HUES48 (cell line): ENCODE results near the gene BICC1.
"Not testable (repeated sequence)": the region's sequence is repeated elsewhere in the genome, so short reads cannot be mapped to it uniquely, and the experiment has no call there.

Experiments used
- H3K27ac ChIP-seq: one replicate; pipeline ENCODE4 v1.7.0; 2013; ENCODE audit warnings: low read depth, low read length, inconsistent platforms
- H3K27me3 ChIP-seq: 2 replicates; pipeline ENCODE4 v1.6.1; 2013; ENCODE audit warnings: mild to moderate bottlenecking, low read length; ENCODE audit not compliant: control insufficient read depth, insufficient read depth
- H3K36me3 ChIP-seq: 2 replicates; pipeline ENCODE4 v1.6.1; 2013; ENCODE audit warnings: low read length; ENCODE audit not compliant: control insufficient read depth, insufficient read depth
- H3K4me1 ChIP-seq: 2 replicates; pipeline ENCODE4 v1.6.1; 2013; ENCODE audit warnings: mild to moderate bottlenecking, low read length; ENCODE audit not compliant: control insufficient read depth, insufficient read depth
- H3K4me3 ChIP-seq: 2 replicates; pipeline ENCODE4 v1.5.1; 2013; ENCODE audit warnings: mild to moderate bottlenecking, low read depth, low read length
- H3K9ac ChIP-seq: 2 replicates; pipeline ENCODE4 v1.6.1; 2013; ENCODE audit warnings: mild to moderate bottlenecking, low read depth, low read length, moderate library complexity
- H3K9me3 ChIP-seq: 2 replicates; pipeline ENCODE4 v1.6.1; 2013; ENCODE audit warnings: low read length; ENCODE audit not compliant: control insufficient read depth, insufficient read depth

BICC1 gene

DNA sequence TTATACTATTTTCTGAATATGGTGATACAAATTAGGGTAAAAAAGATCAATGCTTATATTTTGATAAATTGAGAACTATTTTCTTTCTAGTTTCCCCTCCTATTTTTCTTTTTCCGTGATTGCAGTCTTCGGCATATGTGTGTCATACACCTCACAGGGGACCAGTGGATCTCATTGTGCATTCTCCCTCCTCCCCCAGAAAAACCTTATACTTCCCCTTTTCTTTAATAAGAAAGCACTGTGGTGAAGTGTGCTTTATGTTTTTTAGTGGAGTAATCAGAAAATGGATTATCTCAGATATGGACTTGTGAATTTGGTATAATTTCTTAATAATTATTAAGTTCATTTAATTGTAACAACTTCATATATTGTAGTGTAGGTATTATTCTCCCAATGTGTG, 72.8 kb downstream of the BICC1 start:
- no peaks in the 10 kb centered on the region for H3K4me1 ChIP-seq
- H3K27ac ChIP-seq, result no peak overlapping the region
- no peak overlapping the region for H3K9ac ChIP-seq

DNA sequence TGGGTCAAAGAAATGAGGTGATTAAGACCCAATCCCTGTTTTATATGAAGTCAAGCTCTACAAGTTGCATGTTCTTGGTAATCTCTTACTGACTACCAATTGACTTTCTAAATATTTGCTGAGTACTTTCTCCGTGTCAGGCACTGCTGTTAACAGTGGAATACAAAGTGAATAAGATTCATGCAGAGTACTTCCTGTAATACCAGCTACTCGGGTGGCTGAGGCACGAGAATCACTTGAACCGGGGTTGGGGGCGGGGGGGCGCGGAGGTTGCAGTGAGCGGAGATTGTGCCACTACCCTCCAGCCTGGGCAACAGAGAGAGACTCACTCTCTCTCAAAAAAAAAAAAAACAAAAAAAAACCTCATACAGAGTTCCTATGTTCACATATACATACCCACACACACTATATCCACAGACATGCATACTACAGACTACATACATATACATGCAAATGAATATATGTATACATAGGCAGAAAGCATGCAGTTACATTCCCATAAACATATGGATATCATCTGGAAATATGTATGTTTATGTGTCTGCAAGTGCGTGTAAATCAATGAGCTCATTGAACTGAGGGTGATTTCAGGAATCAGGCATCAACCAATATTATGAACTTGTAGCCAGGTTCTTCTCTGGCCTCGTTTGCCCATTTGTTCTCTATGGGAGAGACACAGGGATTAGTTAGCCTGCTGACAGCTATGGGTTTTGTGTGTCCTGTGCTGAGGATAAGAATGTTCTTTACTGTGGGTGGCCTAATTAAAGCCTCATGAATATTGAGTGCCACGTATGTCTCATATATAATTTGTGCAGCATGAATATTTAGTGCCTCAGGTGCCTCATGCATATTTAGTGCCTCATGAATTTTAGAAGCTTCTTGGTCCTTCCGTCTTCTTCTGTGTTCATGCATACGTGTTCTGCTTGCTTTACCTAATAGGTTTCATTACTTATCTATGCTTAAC, 73.9 kb downstream of the BICC1 start:
- H3K4me1 ChIP-seq, result no peaks in the 10 kb centered on the region

More for the DNA sequence above, 72.8 kb downstream of the BICC1 start:
- no peak overlapping the region for H3K4me3 ChIP-seq
- no peaks in the 10 kb centered on the region for H3K36me3 ChIP-seq
- H3K27me3 ChIP-seq, result no peaks in the 10 kb centered on the region
- no peaks in the 10 kb centered on the region for H3K9me3 ChIP-seq

GRCh38 chr10:58587676-58588075, 75.0 kb downstream of the BICC1 start:
- no peaks in the 10 kb centered on the region for H3K4me1 ChIP-seq
- H3K4me3 ChIP-seq, result no peak overlapping the region
- H3K27me3 ChIP-seq, result no peaks in the 10 kb centered on the region
- H3K9me3 ChIP-seq, result no peaks in the 10 kb centered on the region
- no peak overlapping the region for H3K27ac ChIP-seq
- H3K36me3 ChIP-seq, result no peaks in the 10 kb centered on the region
- H3K9ac ChIP-seq, result no peak overlapping the region

More for the DNA sequence above, 73.9 kb downstream of the BICC1 start:
- no peaks in the 10 kb centered on the region for H3K9me3 ChIP-seq
- H3K36me3 ChIP-seq, result no peaks in the 10 kb centered on the region
- H3K27ac ChIP-seq, result no peak overlapping the region
- H3K4me3 ChIP-seq, result no peak overlapping the region
- H3K27me3 ChIP-seq, result no peaks in the 10 kb centered on the region
- no peak overlapping the region for H3K9ac ChIP-seq

DNA sequence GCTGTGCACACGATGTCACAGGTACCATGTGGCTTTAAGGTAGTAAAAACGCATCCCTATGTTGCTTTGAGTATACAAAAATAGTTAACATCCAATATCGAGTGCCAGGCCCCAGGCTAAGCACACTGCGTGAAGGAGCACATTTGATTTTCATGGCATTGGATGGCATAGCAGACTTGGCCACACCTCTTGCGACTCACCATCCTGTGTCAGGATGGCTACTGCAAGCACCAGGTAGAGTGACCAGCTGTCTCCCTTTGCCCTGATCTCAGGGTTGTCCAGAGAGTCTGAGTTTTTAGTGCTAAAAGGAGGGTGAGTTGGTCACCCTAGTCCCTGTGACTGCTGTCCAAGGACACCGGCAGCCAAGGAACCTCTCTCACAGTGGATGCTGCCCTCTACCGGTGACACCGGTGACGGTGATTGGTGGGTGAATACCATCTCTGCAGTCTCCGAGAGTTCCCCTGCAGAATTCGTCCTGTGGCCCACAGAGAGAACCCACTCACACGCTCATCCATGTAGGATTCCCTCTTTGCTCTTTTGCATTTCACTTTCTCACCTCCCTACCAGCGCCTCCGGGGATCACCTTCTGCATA, 76.1 kb downstream of the BICC1 start:
- H3K4me1 ChIP-seq, result no peaks in the 10 kb centered on the region
- no peak overlapping the region for H3K4me3 ChIP-seq
- H3K27ac ChIP-seq, result no peak overlapping the region
- no peak overlapping the region for H3K9ac ChIP-seq
- no peaks in the 10 kb centered on the region for H3K9me3 ChIP-seq
- H3K27me3 ChIP-seq, result no peaks in the 10 kb centered on the region
- no peaks in the 10 kb centered on the region for H3K36me3 ChIP-seq

DNA sequence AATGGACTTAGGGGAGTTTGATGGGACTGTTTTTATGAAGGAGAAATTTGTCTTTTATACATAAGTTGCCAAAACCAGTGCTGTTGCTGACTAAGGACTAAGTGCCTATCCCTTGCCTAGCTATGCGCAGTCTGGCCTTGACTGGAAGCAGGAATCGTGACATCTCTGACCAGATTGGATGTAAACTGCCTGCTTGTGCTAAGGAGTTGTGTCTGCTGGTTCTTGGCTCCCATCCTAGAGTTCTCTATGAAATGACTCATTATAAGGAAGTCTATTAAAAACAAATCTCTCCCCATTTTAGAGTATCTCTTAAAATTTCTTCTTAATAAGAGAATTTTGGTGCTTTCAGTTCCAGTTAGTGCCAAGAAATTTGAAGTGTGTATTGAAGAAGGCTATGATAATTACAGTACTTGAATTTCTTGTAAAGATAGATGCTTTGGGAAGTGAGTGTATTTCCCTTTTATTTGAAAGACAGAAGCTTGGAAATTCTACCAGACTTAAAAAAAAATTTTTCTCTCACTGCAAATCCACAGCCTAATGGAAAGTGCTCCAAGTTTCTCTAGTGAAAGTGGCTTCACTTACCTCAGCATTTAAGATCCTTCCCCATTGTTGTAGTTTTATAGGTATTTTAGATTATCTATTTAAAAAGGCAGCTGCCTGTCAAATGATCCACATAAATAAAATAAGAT, 77.6 kb downstream of the BICC1 start:
- Histone ChIP-seq H3K9me3 (no peaks in the 10 kb centered on the region), H3K9ac (no peak overlapping the region), H3K27me3 (no peaks in the 10 kb centered on the region), H3K4me1 (no peaks in the 10 kb centered on the region), H3K27ac (no peak overlapping the region), H3K36me3 (no peaks in the 10 kb centered on the region), H3K4me3 (no peak overlapping the region)

- H3K27me3 ChIP-seq, result no peaks in the 10 kb centered on the region
- no peak overlapping the region for H3K9ac ChIP-seq
- no peaks in the 10 kb centered on the region for H3K4me1 ChIP-seq
- H3K4me3 ChIP-seq, result no peak overlapping the region
- H3K9me3 ChIP-seq, result no peaks in the 10 kb centered on the region
- no peaks in the 10 kb centered on the region for H3K36me3 ChIP-seq
- no peak overlapping the region for H3K27ac ChIP-seq
Observed at GRCh38 chr10:58590924-58591323, 78.3 kb downstream of the BICC1 start.

- Histone ChIP-seq H3K9ac (no peak overlapping the region), H3K27ac (no peak overlapping the region), H3K36me3 (no peaks in the 10 kb centered on the region), H3K4me3 (no peak overlapping the region), H3K9me3 (no peaks in the 10 kb centered on the region), H3K4me1 (no peaks in the 10 kb centered on the region), H3K27me3 (no peaks in the 10 kb centered on the region)
Observed at GRCh38 chr10:58593008-58593407, 80.3 kb downstream of the BICC1 start.

DNA sequence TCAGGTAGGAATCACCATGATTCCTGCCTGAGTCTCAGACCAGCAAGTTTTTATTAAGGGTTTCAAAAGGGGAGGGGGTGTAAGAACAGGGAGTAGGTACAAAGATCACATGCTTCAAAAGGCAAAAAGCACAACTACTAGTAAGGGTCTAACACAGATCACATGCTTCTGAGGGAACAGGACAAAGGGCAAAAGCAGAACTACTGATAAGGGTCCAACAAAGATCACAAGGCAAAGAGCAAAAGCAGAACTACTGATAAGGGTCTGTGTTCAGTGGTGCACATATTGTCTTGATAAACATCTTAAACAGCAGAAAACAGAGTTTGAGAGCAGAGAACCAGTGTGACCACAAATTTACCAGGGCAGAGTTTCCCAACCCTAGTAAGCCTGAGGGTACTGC, 84.5 kb downstream of the BICC1 start:
- not testable (repeated sequence) for H3K4me1 ChIP-seq, H3K27me3 ChIP-seq, H3K4me3 ChIP-seq, H3K36me3 ChIP-seq, H3K27ac ChIP-seq, H3K9ac ChIP-seq, H3K9me3 ChIP-seq

- Histone ChIP-seq H3K27me3 (no peaks in the 10 kb centered on the region), H3K4me3 (no peak overlapping the region), H3K9ac (no peak overlapping the region), H3K9me3 (no peaks in the 10 kb centered on the region), H3K36me3 (no peaks in the 10 kb centered on the region), H3K27ac (no peak overlapping the region), H3K4me1 (no peaks in the 10 kb centered on the region)
Observed at GRCh38 chr10:58599927-58600553, 87.4 kb downstream of the BICC1 start.

DNA sequence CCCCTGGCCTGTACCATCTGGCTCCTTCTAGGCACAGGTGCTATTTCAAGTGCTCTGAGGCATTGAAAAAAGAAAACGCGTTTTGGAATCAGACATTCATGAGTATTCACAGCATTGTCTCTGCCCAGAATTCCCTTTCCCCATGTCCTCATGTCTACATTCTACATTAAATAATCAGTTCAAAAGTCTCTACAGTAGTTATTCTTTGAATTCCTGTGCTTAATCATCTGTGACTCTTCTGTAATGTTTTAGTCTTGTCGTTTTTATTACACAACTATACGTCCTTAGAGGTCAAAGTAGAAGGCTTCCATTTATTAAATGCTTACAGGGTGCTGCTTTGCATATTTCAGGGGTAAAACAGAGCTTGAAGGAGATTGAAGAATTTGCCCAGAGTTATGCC, 95.7 kb downstream of the BICC1 start:
- Histone ChIP-seq H3K27me3 (no peaks in the 10 kb centered on the region), H3K36me3 (no peaks in the 10 kb centered on the region), H3K9ac (no peak overlapping the region), H3K4me3 (no peak overlapping the region), H3K9me3 (no peaks in the 10 kb centered on the region), H3K27ac (no peak overlapping the region), H3K4me1 (no peaks in the 10 kb centered on the region)
